ENCODE results near the gene SPATA13. TPM values are rescaled to one million over a fixed set of nuclear protein-coding genes. Genes with fewer than 3 reads are reported as not detected.

The SPATA13 gene
- total RNA-seq, 1 experiment from 2014 or later = 4.8 TPM

DNA sequence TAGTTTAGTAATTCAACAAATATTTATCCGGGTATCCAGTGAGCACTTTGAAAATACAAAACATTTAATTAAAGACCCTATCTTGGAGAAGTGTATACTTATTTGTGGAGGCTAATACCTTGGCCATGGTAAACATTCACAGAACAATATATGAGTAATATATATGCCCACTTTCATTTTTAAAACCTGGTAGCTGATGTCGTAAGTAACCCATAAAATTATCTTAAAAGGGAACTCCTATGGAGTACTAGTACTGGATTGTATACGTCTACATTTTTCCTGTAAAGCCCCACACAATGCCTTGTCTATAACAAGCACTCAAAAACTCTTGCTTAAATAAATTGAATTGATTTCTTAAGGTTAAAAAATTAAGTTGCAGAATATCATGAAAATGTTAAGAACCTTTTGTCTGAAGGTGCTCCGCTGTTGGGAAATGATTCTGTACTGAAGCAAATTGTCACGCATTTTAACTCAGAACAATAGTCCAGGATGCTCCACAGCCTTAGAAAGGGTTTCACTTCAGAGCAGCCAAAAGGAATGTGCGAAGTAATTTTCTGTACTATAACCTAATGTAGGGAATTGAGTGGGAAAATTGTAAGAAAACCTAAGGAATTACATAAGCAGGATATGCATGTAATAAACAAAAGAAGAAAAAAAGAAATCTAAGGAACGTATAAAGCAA, 90.0 kb downstream of the SPATA13 start:
- no peak for DNase-seq (ENCODE audit: low spot score)

DNA sequence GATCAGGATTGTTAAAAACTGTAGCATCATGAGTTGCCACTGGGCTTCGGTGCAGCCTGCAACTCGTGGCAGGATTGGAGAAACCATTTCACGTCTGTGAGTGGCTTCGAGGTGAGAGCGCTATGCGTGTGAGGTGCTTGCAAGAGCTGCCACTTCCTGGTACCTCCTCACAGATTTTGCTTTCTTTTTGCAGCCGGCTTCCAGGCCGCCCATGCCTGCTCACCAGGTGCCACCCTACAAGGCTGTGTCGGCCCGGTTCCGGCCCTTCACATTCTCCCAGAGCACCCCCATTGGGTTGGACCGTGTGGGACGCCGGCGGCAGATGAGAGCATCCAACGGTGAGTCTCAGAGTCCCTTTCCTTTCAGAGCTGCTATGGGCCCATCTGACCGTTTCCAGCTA, 91.0 kb downstream of the SPATA13 start:
- DNase-seq (ENCODE audit: low spot score) = no peak

DNA sequence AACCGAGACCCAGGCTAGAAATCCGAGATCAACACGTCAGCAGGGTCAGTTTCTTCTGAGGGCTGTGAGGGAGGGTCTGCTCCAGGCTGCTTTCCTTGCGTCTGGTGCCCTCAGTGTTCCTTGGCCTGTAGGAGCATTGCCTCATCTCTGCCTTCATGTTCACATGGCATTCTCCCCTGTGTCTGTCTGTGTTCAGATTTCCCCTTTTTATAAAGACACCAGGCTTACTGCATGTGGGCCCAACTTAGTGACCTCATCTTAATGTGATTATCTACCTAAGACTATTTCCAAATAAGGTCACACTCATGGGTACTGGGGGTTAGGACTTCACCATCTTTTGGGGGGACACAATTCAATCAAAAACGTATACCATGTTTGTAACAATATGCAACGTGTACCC, 91.6 kb downstream of the SPATA13 start:
- DNase-seq (ENCODE audit: low spot score) = no peak

DNA sequence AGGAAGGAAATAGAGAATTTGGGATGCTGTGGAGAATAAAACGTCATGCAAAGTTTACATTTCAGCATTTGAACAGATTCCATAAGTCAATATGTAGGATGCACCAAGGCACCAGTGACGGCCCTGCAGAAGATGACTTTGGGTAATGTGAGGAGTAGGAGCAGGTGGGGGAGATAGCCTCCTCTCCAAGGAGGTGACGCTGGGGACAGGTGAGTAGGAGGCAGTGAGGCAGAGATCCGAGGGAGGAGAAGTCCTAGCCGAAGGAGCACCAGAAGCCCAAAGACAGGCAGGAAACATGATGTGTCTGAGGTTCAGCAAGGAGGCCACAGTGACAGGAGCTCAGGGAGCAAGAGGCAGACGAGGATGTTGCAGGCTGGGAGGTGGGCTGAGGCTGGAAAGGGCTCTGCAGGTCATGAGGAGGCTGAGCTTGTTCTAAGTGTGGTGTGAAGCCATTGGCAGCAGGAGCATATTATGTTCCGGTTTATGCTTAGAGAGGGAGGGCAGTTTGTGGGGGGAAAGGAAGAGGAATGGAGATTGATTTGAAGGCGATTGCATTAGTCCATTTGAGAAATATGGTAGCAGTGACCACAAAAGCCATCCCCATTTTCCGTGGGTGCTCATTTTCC, 93.1 kb downstream of the SPATA13 start:
- DNase-seq (ENCODE audit: low spot score) = no peak

DNA sequence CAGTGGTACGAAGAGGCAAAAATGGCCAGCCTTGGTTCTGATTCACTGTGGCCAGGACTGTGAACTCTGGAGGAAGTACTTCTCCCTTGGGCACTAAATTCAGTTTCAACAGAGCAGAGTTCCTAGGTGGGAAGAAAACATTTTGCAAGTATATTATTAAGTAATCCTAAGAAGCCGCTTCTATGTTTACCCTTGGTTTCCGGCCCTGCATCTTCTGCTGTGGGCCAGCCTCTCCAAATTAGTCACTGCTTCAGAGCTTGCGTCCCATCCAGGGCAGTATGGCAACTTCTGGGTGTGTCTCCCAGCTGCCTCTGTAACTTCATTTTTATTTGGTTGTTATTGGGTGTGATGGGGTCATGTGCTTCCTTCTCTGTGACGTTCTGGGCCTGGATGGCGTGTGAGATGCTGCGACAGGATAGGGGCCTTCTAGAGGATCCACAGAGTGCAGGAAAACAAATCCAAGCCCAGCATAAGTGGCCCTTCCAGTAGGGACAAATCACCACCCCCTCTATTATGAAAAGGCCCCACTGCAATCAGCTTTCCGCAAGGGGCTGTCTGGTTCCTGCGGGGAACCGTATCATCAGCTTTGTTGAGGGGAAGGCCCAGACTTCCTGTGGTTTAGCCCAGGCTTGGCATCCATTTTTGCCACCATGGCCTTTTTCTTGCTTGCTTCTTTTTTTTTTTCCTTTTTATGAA, 93.8 kb downstream of the SPATA13 start:
- DNase-seq (ENCODE audit: low spot score) = no peak

DNA sequence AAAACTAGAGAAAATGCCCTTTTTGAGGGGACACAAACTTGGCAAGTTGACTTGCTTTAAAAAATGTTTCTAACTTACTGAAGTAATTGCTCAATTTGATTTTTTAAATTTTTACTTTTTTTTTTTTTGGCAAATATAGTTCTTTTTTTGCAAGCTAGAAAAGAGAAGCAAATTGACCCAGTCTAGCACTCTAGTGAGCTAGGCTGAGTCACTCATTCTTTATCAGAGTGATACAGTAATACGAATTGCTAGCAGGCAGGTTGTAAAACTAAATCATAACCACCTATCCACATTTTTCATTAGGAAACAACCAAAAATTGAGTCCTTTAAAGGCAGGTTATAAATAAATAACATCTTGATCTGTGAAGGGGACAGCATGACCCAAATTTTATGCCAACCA, 97.0 kb downstream of the SPATA13 start:
- no peak for DNase-seq (ENCODE audit: low spot score)

DNA sequence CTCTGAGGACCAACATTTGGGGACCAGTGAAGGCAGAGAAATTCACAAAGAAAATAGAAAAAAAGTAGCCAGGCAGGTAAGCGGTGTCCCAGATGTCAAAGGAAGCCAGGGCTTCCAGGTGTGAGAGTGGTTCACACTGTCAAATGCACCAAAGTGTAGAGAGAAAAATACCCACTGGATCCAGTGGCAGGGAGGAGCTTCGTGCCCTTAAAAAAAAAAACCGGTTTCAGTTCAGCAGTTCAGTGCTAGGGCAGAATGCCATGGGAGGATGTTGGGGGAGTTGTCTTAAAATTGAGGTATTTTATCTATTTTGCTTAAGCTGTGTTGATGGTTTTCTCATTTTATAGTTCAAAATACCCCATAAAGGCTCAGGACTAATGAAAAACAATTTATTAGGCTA, 101.0 kb downstream of the SPATA13 start:
- no peak for DNase-seq (ENCODE audit: low spot score)

DNA sequence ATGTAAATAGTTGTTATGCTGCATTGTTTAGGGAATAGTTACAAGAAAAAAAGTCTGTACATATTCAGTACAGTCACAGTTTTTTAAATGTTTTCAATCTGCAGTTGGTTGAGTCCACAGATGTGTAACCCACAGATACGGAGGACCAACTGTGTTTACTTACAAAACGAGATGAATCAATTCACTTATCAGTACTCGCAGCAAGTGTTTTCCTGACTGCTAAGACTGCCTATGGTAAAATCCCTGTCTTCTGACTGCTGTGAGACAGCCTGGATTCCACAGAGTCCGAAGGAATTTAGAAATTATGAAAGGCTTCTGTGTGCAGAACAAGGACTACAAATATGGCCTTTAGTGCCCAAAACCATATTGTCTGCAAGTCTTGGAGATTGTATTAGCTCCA, 103.1 kb downstream of the SPATA13 start:
- DNase-seq (ENCODE audit: low spot score) = no peak

DNA sequence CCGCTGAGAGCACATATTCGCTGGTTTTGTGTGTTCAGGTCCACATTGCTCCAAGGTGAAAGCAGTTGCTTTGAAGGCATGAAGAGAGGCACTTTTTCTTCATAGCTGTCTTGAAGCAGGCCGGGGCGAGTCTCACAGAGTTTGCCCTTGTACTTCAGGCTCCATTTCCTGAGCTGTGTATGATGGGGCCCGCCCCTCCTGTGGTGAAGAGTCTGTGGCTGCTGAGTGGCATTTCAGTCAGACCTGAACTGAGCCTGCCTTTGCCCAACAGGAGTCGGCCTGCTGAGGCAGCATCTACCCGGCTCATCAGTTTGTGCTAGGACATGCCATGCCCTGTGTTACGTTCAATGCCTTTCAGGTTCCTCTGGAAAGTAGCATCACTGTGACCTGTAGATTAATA, 104.5 kb downstream of the SPATA13 start:
- no peak for DNase-seq (ENCODE audit: low spot score)

DNA sequence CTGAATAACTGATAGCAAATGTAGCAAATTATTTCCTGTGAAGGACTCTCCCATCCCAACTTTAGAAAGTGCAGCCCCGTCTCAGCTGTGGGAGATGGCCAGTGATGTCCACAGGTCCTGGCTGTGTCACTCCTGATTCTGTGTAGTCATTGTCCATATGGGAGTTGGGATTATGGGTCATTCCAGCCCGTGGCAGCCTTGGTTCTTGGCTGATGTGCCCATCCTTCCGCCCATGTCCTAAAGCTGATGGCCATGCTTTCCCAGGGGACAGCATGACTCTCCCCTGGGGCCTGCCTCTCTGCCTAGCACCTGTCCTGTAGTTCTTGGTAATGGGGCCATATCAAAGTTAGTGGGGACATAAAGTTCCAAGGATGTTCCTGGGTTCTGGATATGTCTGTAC, 104.9 kb downstream of the SPATA13 start:
- DNase-seq (ENCODE audit: low spot score) = no peak

DNA sequence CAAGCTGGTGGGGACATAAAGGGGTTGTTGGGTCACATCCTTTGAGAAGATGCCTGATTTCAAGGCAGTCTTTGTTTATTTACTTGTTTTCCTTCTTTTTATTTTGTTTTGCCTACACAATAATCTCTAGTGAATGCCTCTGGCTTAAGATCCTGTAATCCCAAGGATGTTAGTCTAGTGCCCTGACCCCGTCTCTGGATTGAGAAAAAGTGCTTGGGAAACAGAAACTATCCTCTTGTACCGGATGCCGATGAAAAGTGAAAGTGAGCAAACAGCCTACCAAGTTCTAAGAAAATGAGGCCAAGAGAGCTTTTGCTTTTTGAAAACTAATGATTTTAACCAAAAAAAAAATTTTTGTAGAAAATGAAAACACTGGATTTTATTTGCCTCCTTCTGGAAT, 106.8 kb downstream of the SPATA13 start:
- DNase-seq (ENCODE audit: low spot score) = no peak

DNA sequence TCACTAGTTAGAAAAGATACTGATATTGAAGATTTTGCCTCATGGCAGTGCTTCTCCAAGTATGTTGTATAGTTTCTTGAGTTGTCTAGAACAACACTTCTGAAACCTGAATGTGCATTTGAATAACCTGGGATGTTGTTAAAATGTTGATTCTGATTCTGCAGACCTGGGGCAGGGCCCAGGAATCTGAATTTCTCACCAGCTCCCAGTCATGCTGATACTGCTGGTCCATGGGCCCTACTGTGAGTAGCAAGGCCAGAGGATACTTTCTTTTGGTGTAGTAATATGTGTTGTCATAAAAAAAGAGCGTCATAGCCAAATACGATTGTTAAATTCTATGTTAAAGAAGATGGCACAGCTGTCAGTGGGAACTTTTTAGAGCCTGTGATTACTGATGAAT, 107.3 kb downstream of the SPATA13 start:
- DNase-seq (ENCODE audit: low spot score) = no peak

DNA sequence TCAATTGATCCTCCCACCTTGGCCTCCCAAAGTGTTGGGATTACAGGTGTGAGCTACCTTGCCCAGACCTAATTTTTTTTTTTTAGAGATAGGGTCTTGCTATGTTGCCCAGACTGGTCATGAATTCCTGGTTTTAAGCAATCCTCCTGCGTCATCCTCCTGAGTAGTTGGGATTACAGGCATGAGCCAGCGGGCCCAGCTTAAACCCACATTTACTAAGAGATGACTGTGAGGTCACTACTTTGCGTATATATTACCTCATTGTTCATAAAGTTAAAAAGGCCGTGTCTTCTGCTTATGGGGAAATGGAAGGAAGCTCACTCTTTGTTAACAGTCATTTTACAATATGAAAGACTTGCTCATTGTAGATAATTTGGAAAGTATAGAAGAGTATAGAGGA, 109.3 kb downstream of the SPATA13 start:
- no peak for DNase-seq (ENCODE audit: low spot score)

DNA sequence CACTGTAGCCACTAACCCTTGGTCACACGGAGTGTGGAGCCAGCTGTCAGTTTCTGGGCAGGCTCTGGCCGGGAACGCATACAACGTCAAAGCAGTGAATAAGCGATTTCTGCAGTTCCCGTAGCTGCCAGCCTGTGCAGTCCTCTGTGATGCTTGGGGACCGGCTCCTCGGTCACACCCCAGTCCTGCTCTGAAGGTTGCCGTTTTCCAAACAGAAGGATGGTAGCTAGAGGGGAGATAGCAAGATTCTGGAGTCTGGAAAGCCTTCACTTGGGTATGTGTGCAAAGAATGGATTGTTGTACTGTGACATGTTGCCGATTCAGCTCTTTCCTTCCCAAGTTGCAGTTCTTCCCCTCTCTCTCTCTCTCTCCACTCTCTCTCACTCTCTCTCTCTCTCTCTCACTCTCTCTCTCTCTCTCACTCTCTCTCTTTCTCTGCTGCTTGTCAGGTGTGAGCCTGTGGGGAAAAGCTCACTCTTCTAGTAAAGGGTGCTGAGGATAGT, 110.2 kb downstream of the SPATA13 start:
- peak; percentile 39 for DNase-seq (ENCODE audit: low spot score)

DNA sequence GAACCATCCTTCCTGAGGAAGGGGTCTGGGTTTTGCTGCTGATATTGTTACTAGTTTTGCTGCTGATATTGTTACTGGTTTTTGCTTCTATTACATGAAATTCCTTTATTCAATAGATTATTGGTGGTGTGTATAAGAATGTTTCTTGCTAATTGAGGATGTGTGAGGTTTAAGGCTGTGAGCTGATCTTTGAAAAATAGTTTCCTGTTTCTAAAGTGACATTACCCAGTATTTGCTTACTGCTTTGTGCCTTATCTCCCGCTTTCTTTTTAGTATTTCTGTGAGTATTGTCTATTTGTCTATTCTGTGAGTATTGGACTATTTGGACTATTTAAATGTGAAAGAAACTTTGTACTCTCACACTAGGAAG, 110.7 kb downstream of the SPATA13 start:
- peak; percentile 1 for DNase-seq (ENCODE audit: low spot score)

DNA sequence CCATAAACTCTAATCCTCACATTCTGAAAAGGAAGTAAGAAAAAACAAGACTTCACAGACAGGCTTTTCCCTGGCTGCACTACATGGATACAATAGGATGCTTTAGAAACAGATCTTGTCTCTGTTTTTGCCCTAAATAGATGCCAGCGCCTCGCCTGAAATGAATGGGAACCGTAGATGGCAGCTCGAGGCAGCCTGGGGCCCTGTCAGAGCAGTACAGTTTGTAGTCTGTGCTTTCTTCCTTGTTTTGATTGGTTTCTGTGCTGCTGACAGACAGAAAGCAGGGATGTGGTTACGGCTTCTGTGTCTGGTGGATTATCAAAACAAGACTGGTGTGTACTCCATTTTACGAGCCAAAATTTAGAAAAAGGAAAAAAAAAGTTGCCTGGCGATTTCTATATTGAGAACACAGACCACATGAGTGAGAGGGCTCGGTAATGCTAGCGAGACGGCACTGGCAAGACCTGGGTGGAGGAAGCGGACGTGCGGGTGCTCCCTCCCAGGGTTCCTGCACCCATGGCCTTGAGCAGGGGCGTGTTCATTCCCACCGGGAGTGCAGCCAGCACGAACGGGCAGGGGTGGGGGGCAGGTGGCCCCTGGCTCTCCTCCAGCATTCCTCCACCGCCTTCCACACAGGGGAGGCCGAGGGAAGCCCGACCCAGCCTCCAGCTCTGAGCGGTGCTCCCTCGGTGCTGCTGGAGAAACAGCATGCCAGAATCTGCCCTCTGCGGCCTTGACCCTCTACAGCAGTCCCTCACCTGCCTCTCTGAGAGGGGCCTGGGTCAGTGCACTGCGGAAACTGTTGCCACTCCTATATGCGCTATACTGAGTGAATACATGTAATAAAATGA, 111.3 kb downstream of the SPATA13 start:
- DNase-seq (ENCODE audit: low spot score) = peak; percentile 30

DNA sequence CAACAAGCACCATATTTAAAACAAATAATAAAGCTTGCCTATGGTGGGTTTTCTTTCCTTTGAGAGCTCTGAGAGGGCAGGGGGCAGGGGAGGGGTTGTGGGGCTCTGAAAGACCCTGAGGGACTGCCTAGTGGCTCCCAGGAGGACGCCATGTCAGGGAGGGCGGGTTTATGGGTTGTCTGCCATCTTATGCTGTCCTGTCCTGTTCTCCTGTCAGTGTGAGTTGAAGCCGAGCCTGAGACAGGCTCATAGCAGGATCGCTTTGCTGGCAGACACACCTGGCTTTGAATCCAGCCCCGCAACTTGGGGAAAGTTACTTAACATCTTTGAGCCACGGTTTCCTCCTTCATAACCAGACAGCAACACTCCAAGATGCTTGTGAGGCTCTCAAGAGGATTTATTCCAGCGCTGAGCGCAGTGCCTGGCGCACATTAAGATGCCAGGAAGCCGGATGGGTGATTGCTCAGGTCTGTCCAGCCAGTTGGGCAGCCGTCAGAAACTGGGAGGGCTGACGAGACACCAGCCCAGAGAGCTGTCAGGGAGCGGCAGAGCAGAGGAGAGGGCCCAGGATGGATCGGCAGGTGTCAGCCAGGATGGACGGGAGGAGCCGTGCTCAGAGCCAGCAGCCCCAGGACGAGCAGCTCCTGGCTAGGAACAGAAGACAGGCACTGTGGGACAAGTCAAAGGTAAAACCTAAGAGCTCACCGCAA, 112.1 kb downstream of the SPATA13 start:
- DNase-seq (ENCODE audit: low spot score) = no peak

DNA sequence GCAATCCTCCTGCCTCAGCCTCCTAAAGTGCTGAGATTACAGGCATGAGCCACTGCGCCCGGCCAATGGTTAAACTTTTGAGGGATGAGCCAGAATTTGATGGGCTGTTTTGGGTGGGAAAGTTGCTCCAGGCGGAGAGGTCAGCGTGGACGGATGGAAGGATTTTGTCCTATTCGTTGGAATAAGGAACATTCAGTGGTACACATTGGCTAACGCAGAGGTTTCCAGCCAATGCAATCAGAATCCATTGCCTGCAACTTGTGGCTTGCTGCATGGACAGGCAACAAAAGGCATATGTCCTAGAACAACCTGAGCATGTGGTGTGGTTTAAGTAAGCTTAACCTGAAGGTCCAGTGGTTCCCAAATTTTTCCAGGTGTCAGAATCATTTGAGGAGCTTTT, 113.4 kb downstream of the SPATA13 start:
- no peak for DNase-seq (ENCODE audit: low spot score)

DNA sequence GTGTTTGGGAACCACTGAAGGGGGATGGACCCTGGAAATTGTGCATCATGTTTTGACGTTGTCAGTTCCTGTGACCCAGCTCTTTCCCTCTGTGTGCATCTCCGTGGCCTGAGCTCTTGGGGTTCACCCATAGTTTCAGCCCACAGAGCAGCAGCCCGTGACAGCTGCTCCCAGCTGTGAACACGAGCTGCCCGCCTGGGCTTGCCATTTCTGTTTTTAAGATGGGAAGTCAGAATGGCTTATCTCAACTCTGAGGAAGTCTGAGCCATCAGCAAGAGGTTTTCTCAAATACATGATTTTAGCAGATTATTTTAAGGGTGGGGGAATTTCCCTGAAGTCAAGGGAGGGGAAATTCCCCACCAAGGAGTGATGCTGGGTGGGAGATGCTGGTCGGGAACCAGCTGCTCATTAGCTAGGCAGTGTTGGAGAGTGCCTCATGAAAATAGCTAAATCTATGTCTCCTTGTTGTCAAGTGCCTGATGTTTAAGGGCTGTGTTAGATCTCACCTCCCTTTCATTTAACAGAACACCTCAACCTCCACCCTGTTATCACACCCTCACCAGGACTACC, 114.0 kb downstream of the SPATA13 start:
- DNase-seq (ENCODE audit: low spot score) = no peak

DNA sequence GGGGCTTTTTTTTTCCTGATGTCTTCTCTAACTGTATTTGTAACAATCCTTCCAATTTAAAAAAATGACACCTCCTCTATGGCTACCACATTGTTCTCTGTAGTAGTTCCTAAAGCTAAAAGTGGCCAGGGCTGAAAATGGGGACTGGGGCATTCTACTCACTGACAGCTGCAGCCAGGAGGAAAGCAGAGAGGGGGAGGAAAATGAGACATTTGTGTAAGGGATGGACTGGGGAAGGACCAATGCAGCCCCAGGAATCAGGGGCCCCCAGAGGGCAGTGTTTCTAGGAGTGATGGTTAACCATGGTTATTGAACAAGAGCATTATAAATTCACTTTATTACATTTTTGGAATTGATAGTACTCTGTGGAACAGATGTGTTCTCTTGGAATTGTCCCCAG, 114.5 kb downstream of the SPATA13 start:
- DNase-seq (ENCODE audit: low spot score) = no peak

DNA sequence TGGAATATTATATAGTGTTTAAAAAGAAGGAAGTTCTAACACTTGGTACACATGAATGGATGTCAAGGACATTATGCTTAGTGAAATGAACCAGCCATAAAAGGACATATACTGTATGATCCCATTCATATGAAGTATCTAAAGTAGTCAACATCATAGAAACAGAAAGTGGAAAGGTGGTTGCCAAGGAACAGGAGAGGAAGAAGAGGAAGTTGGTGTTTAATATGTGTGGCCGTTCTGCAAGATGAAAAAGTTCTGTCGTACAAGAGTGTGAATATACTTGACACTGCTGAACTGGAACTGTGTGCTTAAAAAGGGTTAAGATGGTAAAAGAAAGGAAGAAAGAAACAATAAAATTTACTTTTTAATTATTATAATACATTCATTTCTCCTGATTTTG, 115.8 kb downstream of the SPATA13 start:
- no peak for DNase-seq (ENCODE audit: low spot score)
